ENCODE measurements around the gene CBL. TPM values are rescaled to one million over a fixed set of nuclear protein-coding genes. Genes with fewer than 3 reads are reported as not detected.
"Not testable (repeated sequence)": the region's sequence is repeated elsewhere in the genome, so short reads cannot be mapped to it uniquely, and the experiment has no call there.

CBL gene
- total and polyA plus RNA-seq, 9 donors, result 3.6 to 17.9 (median 12.3) TPM

DNA sequence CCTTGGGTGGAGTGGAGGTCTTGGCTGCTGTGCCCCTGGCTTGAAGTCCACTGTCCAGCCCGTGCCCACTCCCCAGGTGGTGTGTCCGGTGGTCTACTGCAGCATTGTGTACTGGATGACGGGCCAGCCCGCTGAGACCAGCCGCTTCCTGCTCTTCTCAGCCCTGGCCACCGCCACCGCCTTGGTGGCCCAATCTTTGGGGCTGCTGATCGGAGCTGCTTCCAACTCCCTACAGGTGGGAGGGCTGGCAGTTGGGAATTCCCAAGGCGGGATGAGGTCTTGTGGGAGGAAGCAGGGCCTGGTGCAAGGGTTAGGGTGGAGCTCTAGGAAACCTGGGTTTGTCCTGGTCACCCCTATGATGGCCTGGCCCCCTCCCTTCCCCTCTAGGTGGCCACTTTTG is 46.0 kb upstream of the CBL start:
- DNase-seq, result no peak
- TF ChIP-seq POLR2A (IDR thresholded peaks at IDR 0.05) (no peak), EP300 (IDR thresholded peaks at IDR 0.05) (no peak)
- TF ChIP-seq, protein P1, sequence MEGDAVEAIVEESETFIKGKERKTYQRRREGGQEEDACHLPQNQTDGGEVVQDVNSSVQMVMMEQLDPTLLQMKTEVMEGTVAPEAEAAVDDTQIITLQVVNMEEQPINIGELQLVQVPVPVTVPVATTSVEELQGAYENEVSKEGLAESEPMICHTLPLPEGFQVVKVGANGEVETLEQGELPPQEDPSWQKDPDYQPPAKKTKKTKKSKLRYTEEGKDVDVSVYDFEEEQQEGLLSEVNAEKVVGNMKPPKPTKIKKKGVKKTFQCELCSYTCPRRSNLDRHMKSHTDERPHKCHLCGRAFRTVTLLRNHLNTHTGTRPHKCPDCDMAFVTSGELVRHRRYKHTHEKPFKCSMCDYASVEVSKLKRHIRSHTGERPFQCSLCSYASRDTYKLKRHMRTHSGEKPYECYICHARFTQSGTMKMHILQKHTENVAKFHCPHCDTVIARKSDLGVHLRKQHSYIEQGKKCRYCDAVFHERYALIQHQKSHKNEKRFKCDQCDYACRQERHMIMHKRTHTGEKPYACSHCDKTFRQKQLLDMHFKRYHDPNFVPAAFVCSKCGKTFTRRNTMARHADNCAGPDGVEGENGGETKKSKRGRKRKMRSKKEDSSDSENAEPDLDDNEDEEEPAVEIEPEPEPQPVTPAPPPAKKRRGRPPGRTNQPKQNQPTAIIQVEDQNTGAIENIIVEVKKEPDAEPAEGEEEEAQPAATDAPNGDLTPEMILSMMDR (IDR thresholded peaks at IDR 0.05), result no peak
- H3K36me3 ChIP-seq, result no peaks in the 10 kb centered on the region
- H3K27ac ChIP-seq, result no peak overlapping the region
- intact Hi-C loops (cut with DNase I), result no loop called here
- no peaks in the 10 kb centered on the region for H3K9me3 ChIP-seq
- no peaks in the 10 kb centered on the region for H3K4me1 ChIP-seq (ENCODE audit: insufficient read depth)
- H3K27me3 ChIP-seq, result no peaks in the 10 kb centered on the region
- no peak overlapping the region for H3K4me3 ChIP-seq
- 91 to 94% (median 93%) methylated on average over 9 of the region's 9 CpGs for WGBS, 3 donors

DNA sequence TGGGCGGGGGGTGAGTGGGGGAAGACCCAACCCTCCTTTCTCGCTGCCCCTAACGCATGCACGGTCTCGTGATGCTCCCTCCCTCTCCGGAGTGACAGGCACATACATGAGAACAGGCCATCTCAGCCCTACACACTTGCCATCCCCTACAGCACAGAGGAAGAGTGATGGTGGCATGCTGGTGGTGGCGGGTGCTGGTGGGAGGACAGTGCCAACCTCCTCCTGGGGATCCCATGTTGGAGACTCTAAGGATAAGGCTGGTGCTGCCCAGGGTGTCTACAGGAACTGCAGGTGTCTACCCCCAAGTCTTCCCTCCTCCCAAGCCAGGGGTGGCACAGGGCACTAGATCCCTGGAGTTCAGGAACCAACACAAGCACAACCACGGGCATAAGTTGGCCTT is 44.3 kb upstream of the CBL start:
- Histone ChIP-seq H3K4me3 (no peak overlapping the region), H3K36me3 (no peaks in the 10 kb centered on the region), H3K4me1 (ENCODE audit: insufficient read depth) (no peaks in the 10 kb centered on the region), H3K9me3 (no peaks in the 10 kb centered on the region), H3K27ac (no peak overlapping the region), H3K27me3 (no peaks in the 10 kb centered on the region)
- 80 to 84% (median 84%) methylated on average over 8 of the region's 8 CpGs for WGBS, 3 donors
- no peak for DNase-seq
- no peak for TF ChIP-seq POLR2A (IDR thresholded peaks at IDR 0.05)
- TF ChIP-seq EP300 (IDR thresholded peaks at IDR 0.05), result no peak
- TF ChIP-seq, protein P1 (IDR thresholded peaks at IDR 0.05), result no peak
- intact Hi-C loops (cut with DNase I), result no loop called here

DNA sequence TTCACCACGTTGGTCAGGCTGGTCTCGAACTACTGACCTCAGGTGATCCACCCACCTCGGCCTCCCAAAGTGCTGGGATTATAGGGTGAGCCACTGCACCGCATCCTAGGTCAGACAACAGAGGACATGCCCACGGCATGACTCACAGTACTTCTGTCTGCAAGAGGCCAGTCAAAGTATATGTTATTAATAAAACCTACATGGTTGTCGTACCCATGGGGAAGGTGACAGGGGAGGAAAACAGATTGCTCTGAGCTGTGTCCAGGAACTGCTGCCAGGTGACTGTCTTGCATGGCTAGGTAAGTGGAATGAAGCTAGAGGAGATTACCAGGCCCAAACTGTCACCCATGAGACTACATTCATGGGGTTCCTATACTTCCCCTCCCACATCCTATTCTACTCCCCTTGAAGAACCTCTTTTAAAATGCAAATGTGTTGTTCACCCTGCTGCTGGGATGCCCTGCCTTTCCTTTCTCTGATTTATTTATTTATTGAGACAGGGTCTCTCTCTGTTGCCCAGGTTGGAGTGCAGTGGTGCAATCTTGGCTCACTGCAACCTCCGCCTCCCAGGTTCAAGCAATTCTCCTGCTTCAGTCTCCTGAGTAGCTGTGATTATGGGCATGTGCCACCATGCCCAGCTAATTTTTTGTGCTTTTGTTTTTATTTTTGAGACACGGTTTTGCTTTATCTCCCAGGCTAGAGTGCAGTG is 39.6 kb upstream of the CBL start:
- TF ChIP-seq, protein P1 (IDR thresholded peaks at IDR 0.05), result no peak
- no peak for DNase-seq
- Histone ChIP-seq H3K27ac (no peak overlapping the region), H3K36me3 (no peaks in the 10 kb centered on the region), H3K4me1 (ENCODE audit: insufficient read depth) (peaks cover 2% of the 10 kb centered on the region), H3K27me3 (no peaks in the 10 kb centered on the region), H3K4me3 (no peak overlapping the region), H3K9me3 (no peaks in the 10 kb centered on the region)
- intact Hi-C loops (cut with DNase I), result no loop called here
- WGBS, 3 donors, result 71 to 81% (median 80%) methylated on average over 8 of the region's 8 CpGs

DNA sequence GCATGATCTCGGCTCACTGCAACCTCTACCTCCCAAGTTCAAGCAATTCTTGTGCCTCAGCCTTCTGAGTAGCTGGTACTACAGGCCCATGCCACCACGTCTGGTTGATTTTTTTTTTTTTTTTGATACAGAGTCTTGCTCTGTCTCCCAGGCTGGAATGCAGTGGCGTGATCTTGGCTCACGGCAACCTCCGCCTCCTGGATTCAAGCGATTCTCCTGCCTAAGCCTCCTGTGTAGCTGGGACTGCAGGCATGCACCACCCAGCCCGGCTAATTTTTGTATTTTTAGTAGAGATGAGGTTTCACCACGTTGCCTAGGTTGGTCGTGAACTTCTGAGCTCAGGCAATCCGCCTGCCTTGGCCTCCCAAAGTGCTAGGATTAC is 39.1 kb upstream of the CBL start:
- H3K27me3 ChIP-seq; H3K4me3 ChIP-seq; H3K27ac ChIP-seq; H3K4me1 ChIP-seq (ENCODE audit: insufficient read depth); H3K36me3 ChIP-seq; intact Hi-C loops (cut with DNase I); H3K9me3 ChIP-seq; DNase-seq: not testable (repeated sequence)
- 83 to 87% (median 86%) methylated on average over 10 of the region's 10 CpGs for WGBS, 3 donors

DNA sequence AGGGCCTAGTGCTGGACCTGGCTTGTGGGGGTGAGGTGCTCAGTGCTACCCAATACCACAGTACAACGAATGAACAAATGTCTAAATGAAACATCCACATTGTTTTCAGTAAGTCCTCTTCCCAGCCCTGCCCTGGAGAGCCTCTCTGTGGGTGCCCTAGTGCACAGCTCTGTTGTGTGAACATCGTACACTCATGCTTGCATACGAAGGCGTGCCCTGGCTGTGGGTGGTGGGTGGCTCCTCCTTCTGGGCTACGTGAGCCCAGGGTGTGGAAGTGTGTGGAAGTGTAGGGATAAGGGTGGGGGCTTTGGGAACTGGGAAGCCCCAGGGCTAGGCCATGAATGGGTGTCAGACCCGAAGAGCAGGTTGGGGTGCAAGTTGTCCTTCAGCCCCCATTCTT is 38.2 kb upstream of the CBL start:
- H3K4me3 ChIP-seq, result no peak overlapping the region
- no peaks in the 10 kb centered on the region for H3K9me3 ChIP-seq
- DNase-seq, result peak in 1 of 5 donors; percentile 32
- H3K27ac ChIP-seq, result no peak overlapping the region
- TF ChIP-seq EP300 (IDR thresholded peaks at IDR 0.05) (no peak), POLR2A (IDR thresholded peaks at IDR 0.05) (no peak)
- TF ChIP-seq, protein P1 (IDR thresholded peaks at IDR 0.05), result no peak
- 55 to 65% (median 64%) methylated on average over 6 of the region's 6 CpGs for WGBS, 3 donors
- H3K27me3 ChIP-seq, result no peaks in the 10 kb centered on the region
- intact Hi-C loops (cut with DNase I), result no loop called here
- peaks cover 2% of the 10 kb centered on the region for H3K4me1 ChIP-seq (ENCODE audit: insufficient read depth)
- H3K36me3 ChIP-seq, result no peaks in the 10 kb centered on the region
